ENCODE results near the gene TSC22D3.

Gene TSC22D3

DNA sequence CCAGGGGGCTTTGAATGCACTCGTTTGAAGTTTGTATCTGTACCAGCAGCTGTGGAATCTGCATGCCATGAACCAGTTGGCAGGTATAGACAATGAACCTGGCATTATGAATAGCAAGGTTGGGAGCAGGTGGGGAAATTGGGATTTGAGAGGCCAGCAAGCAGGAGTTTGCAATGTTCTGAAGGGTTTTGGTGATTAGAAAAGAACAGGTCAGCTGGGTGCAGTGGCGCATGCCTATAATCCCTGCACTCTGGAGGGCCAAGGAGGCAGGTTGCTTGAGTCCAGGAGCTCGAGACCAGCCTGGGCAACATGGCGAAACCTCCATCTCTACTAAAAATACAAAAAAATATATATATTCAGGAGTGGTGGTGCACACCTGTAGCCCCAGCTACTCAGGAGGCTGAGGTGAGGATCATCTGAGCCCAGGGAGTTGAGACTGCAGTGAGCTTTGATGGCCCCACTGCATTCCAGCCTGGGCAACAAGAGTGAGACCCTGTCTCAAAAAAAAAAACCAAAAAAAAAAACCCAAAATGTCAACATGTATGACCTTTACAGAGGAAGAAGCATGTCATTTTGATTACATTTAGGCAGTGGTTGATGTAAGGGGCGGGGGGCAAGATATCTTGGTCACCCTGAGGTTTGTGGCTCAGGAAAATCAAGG is 63.9 kb downstream of the TSC22D3 start:
- TF ChIP-seq TAF1 (IDR thresholded peaks at IDR 0.05; ENCODE audit: borderline replicate concordance, insufficient read depth, low read length) (no peak), REST (IDR thresholded peaks at IDR 0.05; ENCODE audit: insufficient read depth in 1 of 2, low read depth in 2 of 2, low read length in 2 of 2) (no peak), FOXP2 (optimal IDR thresholded peaks at IDR 0.05; ENCODE audit: borderline replicate concordance, extremely low read depth, extremely low read length, insufficient read depth) (no peak), SIN3A (IDR thresholded peaks at IDR 0.05; ENCODE audit: borderline replicate concordance, insufficient read depth, low read length) (no peak), POLR2AphosphoS5 (IDR thresholded peaks at IDR 0.05; ENCODE audit: low read depth, low read length) (no peak)

GRCh38 chrX:107710617-107711391 is 64.8 kb downstream of the TSC22D3 start:
- TF ChIP-seq REST (IDR thresholded peaks at IDR 0.05; ENCODE audit: insufficient read depth in 1 of 2, low read depth in 2 of 2, low read length in 2 of 2) (no peak), SIN3A (IDR thresholded peaks at IDR 0.05; ENCODE audit: borderline replicate concordance, insufficient read depth, low read length) (no peak), POLR2AphosphoS5 (IDR thresholded peaks at IDR 0.05; ENCODE audit: low read depth, low read length) (no peak), TAF1 (IDR thresholded peaks at IDR 0.05; ENCODE audit: borderline replicate concordance, insufficient read depth, low read length) (no peak), FOXP2 (optimal IDR thresholded peaks at IDR 0.05; ENCODE audit: borderline replicate concordance, extremely low read depth, extremely low read length, insufficient read depth) (no peak)

DNA sequence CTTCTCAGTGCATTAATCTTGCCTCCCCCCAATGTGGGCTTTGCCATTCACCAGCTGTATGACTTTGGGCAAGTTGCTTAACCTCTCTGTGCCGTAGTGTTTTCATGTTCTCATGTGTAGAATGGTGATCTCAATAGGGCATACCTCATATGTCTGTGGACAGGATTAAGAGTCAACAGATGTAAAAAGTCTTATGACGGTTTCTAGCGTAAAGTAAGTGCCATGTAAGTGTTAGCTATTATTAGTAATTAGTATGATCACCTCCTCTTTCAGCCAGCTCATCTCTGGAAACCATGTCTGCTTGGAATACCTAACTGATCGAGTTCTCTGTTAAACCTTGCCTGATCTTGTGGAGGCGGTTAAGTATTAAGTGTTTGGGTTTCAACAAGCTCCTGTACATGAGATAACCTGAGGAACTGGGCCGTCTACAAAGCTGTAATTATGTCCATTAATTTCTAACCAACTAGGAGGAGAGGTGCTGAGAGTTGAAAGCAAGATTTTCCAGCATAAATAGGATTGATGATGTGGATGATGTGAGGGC is 66.3 kb downstream of the TSC22D3 start:
- TF ChIP-seq FOXP2 (optimal IDR thresholded peaks at IDR 0.05; ENCODE audit: borderline replicate concordance, extremely low read depth, extremely low read length, insufficient read depth) (no peak), SIN3A (IDR thresholded peaks at IDR 0.05; ENCODE audit: borderline replicate concordance, insufficient read depth, low read length) (no peak), REST (IDR thresholded peaks at IDR 0.05; ENCODE audit: insufficient read depth in 1 of 2, low read depth in 2 of 2, low read length in 2 of 2) (no peak), TAF1 (IDR thresholded peaks at IDR 0.05; ENCODE audit: borderline replicate concordance, insufficient read depth, low read length) (no peak), POLR2AphosphoS5 (IDR thresholded peaks at IDR 0.05; ENCODE audit: low read depth, low read length) (no peak)

DNA sequence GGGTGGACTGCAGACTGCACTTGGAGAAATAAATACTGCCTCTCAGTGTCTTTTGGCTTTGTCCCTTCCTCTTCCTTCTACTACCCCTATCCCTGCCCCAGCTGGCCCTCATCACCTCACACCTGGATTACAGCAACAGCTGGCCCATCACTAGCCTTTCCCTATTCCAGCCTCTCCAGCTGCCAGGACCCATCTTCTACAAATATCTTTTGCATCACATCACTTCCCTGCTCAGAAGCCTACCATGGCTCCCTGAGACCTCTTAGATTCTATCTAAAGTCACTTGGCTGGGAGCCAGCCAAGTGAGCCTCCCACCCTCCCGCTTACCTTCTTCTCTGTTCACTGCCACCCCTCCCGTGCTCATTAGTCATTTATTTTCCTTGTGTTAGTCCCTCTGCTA is 66.8 kb downstream of the TSC22D3 start:
- no peak for TF ChIP-seq POLR2AphosphoS5 (IDR thresholded peaks at IDR 0.05; ENCODE audit: low read depth, low read length)

- TF ChIP-seq TAF1 (IDR thresholded peaks at IDR 0.05; ENCODE audit: borderline replicate concordance, insufficient read depth, low read length) (no peak), POLR2AphosphoS5 (IDR thresholded peaks at IDR 0.05; ENCODE audit: low read depth, low read length) (no peak), SIN3A (IDR thresholded peaks at IDR 0.05; ENCODE audit: borderline replicate concordance, insufficient read depth, low read length) (no peak), FOXP2 (optimal IDR thresholded peaks at IDR 0.05; ENCODE audit: borderline replicate concordance, extremely low read depth, extremely low read length, insufficient read depth) (no peak), REST (IDR thresholded peaks at IDR 0.05; ENCODE audit: insufficient read depth in 1 of 2, low read depth in 2 of 2, low read length in 2 of 2) (no peak)
Observed at GRCh38 chrX:107707866-107708265, 67.7 kb downstream of the TSC22D3 start.

All from PFSK-1 (cell line).